HT1080 (cell line): ENCODE measurements around the gene SGSM1. TPM values are rescaled to one million over a fixed set of nuclear protein-coding genes. Genes with fewer than 3 reads are reported as not detected.

Source experiments
- DNase-seq: peaks from one replicate; pipeline ENCODE4 v3.0.0-alpha.2; 2015; ENCODE audit warnings: low read depth
- polyA plus RNA-seq, 2 experiments: library from polyadenylated mRNA; depleted of rRNA; stranded (reverse); fragments of >200 nt; gene quantifications; 2 replicates each; pipeline ENCODE4 v1.2.3, GENCODE V29; 2015
- total RNA-seq: library from RNA; depleted of rRNA; stranded (reverse); fragments of >200 nt; shearing (Covaris generic); gene quantifications from 2 replicates; pipeline ENCODE4 v1.2.3, GENCODE V29; 2014; rRNA removed

Gene SGSM1
- not detected in 2 replicates for total RNA-seq
- not detected in 2 replicates for polyA plus RNA-seq (2015; cell fraction: cytosol; rRNA removed)
- not detected in 2 replicates for polyA plus RNA-seq (2015; cell fraction: nucleus; rRNA removed)

DNA sequence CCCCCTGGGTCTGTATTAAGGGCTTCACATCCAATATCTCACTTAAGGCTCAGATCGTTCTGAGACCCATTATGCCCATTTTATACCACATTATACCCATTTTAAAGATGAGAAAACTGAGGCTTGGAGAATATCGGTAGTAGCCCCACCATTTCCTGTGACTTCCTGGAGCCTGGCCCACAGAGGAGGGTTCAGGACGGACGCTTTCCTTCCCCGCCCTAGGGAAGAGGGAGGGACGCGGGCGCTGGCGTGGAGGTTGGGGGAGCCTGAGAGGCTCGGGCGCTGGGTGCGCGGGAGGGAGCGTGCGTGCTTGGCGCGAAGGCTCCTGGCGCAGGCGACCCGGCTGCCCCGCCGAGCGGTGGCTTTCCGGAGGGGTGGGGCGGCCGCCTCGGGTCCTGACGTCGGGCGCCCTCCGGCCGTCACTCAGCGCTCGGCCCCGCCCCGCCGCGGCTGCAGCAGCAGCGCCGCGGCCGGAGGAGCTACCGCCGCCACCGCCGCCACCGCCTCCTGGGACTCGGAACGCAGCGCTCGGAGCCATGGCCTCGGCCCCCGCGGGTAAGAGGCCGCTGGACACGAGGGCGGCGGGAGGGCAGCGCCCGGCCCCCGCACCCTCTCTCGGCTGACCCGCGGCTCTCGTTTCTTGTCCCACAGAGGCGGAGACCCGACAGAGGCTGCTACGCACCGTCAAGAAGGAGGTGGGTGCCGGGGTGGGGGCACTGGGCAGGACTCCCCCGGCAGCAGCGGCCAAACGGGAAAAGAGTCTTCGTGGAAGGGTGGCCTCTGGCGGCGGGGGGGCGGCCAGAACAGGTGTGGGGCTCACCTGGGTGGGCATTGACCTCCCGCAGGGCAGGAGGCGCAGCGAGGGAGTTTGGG lies at the start of gene SGSM1:
SGSM1 (plus strand) TSS at position 422 of the 873 bp plus-strand sequence; CDS start at position 537, 115 bp downstream.
- peak; percentile 34 for DNase-seq

GRCh38 chr22:24758164-24758799 lies 47.7 kb upstream of the SGSM1 start:
- peak; percentile 4 for DNase-seq

DNA sequence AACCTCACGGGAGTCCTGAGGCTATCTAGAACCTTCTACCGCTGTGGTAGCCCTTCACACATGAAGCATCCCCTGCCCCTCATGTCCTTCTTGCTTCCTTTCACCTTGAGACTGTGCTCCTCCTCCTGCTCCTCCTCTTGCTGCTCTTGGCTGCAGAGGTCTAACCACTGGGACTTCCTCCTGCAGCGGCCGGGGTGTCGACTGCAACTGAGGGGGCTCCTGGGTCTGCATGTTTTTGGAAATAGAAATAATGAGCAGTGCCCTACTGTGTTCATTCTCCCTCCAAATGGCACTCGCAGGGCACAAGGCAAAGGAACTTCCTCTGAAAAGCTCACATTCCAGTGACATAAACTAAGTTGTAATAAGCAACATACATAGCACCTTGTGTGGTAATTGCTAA lies 46.2 kb upstream of the SGSM1 start:
- no peak for DNase-seq

- no peak for DNase-seq
Measured at GRCh38 chr22:24760708-24761306, 45.2 kb upstream of the SGSM1 start.

- DNase-seq = no peak
Measured at GRCh38 chr22:24761888-24762675, 43.9 kb upstream of the SGSM1 start.

GRCh38 chr22:24763872-24764485 lies 42.0 kb upstream of the SGSM1 start:
- no peak for DNase-seq

DNA sequence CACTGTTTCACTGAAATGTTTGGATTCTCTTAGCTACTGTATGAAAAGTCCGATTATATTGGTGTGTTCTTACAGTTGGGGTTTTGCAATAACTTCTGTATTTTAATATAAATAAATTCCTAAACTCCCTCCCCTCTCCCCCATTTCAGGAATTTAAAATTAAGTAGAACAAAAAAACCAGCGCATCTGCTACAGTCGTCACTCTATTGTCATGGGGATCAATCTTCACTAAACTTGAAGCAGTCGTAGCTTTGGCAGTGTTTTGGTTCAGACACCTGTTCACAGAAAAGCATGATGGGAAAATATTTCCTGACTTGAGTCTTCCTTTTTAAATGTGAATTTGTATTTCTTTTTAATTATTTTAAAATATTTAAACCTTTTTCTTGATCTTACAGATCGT lies 40.8 kb upstream of the SGSM1 start:
- DNase-seq = no peak

DNA sequence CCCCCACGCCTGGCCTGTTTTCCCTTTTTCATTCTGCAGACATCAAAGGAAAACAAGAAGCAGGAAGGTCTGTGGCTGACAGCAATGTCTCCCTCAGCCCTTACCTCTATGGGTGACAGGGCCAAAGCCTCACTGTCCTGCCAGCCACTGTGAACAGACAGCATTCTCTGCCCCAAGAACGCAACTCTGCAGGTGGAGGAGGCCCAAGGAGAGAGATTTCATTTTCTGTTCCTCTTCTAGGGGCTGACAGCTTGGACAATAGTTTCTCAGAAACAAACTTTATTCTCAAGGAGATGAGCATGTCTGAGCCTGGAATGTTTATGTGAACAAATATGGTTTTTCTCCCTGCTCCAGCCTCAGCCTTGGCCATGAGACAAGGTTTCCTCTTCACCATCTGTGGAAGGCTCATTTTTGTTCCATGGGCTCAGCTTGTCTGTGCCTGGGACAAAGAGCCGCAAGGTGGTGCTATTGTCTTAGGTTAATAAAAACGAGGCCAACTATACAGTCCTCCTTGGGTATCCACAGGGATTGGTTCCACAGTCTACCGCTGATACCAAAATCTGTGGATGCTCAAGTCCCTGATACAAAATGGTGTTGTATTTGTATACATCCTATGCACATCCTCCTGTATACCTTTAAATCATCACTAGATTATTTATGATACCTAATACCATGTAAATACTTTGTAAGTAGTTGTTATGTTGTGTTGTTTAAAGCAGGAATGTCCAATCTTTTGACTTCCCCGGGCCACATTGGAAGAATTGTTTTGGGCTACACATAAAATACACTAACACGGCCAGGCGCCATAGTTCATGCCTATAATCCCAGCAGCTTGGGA lies 37.3 kb upstream of the SGSM1 start:
- DNase-seq = peak; percentile 34

DNA sequence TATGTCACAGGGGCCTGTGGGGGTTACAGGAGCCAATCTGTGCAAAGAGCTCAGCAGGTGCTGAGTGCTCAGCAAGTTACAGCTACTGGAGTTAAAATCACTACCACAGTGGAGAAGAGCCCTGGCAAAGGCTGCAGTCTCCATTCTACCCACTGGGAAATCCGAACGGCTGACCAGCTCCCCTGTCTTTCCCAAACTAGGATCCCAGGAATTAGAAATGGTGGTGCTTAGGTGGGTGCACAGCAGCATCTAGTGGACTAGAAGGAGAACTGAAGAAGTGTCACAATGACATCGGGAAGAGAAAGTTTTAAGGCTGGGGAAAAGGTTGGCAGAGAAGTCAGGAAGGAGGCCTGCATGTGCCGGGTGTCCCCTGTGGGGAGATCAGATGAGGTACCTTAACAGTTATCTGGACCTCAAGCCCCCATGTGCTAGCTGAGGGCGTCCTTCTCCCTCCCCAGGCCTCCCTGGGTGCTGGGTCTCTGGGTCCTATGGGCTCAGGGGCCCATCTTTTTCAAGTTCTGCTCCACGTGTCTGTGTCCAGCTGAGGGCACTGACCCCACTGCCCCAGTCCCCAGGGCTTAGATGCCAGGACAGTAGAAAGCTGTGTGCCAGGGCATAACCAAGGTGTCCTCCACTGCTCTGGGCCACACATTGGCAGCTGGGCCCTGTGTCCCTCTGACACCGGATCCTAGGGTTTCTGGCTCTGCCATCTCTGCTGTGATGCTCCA lies 33.4 kb upstream of the SGSM1 start:
- peak; percentile 43 for DNase-seq

DNA sequence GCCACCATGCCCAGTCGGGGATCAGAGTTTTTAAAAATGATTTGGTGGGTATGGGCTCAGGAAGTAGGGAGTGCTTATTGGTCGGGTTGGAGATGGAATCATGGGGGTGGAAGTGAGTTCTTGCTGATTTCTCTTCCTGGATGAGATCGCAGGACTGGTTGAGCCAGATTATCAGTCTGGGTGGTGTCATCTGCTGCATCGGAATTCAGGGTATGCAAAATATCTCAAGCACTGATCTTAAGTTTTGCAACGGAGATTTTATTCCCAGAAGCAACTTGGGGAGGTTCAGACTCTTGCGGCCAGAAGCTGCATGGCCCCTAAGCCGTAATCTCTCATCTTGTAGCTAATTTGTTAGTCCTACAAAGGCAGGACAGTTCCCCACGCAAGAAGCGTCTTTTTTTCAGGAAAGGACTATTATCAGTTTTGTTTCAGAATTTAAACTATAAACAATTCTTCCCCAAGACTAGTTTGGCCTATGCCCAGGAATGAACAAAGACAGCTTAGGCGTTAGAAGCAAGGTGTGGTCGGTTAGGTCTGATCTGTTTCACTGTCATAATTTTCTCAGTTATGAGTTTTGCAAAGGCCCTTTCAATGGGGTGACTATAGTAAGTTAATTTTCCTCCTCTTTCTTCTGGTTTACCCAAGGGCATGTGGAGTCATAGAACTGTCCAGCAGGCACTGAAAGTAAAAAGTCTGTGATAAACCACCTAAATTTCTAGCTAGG lies 30.1 kb upstream of the SGSM1 start:
- no peak for DNase-seq

DNA sequence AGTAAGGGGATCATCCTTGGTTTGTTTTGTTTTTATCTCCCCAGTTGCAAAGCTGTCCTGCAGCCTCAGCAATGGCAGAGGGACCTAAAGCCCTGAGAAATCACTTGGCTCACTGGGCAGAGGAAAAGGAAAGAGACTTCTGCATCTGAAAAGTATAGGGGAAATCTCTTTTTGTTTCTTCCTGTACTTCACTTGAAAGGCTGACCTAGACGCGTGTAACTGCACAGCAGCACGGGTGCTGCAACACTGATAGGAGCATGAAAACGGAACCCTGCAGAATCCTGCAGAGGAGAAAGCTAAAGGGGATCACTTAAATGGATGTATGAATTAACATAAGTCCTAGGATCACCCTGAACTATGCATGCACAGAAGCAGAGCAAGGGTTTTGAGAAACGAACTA lies 29.5 kb upstream of the SGSM1 start:
- DNase-seq = no peak

GRCh38 chr22:24789516-24789915 lies 16.5 kb upstream of the SGSM1 start:
- no peak for DNase-seq

DNA sequence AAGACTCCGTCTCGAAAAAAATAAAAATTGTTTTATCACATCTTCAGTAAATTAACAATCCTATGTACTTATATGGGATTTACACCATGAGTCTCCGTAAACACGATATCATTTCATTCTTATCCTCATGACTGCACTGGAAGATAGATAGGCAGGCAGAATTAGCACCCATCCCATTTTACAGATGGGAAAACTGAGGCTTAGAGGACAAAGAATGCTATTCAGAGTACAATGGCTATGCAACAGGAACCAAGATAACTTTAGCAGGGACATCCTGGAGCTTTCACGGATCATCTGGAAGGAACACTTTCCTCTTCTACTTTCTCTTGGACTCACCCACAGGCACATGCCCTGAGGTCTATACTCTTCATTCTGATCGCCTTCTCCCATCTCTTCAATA lies 14.6 kb upstream of the SGSM1 start:
- DNase-seq = no peak

- DNase-seq = no peak
Measured at GRCh38 chr22:24796056-24796455, 10.0 kb upstream of the SGSM1 start.

GRCh38 chr22:24796860-24797259 lies 9.2 kb upstream of the SGSM1 start:
- DNase-seq = no peak

DNA sequence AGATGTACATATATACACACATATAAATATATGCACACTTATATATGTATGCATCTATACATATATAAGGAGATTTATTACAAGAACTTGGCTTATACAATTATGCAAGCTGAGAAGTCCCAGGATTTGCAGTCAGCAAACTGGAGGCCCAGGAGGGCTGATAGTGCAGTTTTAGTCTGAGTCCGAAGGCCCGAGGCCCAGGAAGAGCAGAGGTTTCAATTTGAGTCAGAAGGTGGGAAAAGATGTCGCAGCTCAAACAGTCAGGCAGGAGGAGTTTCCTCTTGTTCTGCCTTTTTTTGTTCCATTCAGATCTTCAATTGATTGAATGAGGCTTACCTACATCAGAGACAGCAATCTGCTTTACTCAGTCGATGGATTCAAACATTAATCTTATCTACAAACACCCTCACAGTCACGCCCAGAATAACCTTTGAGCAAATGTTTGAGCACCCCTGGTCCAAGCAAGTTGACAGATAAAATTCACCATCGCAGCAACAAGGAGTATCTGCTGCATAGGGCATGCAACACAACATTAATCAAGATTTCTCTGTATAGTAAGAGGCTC lies 4.0 kb upstream of the SGSM1 start:
- no peak for DNase-seq

DNA sequence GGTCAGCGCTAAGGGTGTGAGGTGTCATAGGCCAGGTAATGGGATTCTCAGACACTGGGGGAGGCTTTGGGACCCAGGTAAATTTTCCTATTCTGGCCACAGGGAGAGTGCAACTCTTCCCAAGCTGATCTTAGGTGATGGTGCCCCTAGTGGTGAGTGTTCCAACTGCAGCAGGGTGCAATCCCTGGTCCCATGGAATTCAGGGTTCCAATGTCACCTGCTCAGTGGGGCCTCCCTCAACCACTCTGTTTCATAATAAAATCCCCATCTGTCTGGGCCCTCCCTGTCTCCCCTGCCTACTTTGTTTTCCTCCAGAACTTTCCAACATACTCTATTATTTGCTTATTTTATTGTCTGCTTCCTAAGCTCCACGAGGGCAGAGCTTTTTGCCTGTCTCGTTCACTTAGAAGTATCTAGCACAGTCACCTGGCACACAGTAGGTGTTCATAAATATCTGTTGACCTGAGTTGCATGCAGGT lies 2.9 kb upstream of the SGSM1 start:
- DNase-seq = peak; percentile 11

DNA sequence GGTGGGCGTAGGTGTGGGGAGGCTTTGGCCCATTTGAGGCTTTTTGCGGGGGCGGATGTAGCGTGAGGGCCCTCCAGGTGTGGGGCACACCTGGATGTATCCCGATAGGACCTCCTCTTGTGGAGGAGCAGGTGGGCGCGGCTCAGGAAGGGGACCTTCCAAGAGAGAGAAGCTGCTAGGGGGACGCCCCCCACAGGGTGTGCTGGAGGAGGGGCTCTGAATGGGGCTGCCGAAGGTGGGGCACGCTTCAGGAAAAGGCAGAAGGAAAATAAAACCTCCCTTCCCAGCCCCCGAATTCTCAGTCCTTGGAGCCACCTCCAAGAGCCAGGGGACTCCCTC lies 621 bp downstream of the SGSM1 start:
- DNase-seq = no peak
